Prostate gland (tissue), 2 donors: Measurements from ENCODE around the gene PIH1D1.

Experiments used
- POLR2AphosphoS5 ChIP-seq: sonication (generic); formaldehyde crosslinking; IDR thresholded peaks from one replicate; pipeline ENCODE4 v1.6.1; 2017; ENCODE audit warnings: antibody characterized with exemption
- TF ChIP-seq, protein P1 (sequence below), 4 experiments: fragments of 200-600 bp in 2 of 4; fragments of 450-650 bp in 2 of 4; sonication (generic) in 2 of 4; IDR thresholded peaks; 1 replicate in 3 of 4; 2 replicates in 1 of 4; pipeline ENCODE4 v1.5.1; 2016 to 2019; ENCODE audit warnings: antibody characterized with exemption in 4 of 4, mild to moderate bottlenecking in 2 of 4, moderate library complexity in 2 of 4

DNA sequence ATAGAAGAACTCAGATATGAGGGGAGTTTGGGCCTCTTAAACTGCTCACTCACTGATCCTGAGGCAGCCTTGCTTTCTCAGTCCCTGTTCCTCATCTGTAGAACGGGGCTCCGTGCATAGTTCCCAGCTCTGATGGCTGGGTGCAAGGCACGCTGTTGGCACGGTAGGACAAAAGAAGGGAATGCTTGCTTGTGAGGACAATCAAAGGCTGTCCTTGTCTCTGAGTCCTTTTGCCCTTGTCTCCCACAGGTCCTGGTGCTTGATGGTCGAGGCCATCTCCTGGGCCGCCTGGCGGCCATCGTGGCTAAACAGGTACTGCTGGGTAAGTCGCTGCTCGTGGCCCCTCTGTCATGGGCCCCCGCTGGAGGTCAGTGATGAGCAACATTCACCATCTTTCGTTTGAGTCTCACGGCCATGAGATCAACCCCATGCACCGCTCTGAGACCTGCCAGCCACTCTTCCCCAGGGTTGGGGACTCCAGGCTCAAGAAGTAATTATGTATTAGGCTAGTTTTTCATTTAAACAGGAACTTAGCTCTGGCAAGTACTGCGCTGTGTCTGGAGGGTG is 38.1 kb upstream of the PIH1D1 start:
- TF ChIP-seq, protein P1, sequence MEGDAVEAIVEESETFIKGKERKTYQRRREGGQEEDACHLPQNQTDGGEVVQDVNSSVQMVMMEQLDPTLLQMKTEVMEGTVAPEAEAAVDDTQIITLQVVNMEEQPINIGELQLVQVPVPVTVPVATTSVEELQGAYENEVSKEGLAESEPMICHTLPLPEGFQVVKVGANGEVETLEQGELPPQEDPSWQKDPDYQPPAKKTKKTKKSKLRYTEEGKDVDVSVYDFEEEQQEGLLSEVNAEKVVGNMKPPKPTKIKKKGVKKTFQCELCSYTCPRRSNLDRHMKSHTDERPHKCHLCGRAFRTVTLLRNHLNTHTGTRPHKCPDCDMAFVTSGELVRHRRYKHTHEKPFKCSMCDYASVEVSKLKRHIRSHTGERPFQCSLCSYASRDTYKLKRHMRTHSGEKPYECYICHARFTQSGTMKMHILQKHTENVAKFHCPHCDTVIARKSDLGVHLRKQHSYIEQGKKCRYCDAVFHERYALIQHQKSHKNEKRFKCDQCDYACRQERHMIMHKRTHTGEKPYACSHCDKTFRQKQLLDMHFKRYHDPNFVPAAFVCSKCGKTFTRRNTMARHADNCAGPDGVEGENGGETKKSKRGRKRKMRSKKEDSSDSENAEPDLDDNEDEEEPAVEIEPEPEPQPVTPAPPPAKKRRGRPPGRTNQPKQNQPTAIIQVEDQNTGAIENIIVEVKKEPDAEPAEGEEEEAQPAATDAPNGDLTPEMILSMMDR (IDR thresholded peaks at IDR 0.05) = no peak
- TF ChIP-seq POLR2AphosphoS5 = no peak
